22Rv1 (cell line): Measurements from ENCODE around the gene SUSD3.

Source experiments
- CTCF ChIP-seq: fragments of 450-650 bp; IDR thresholded peaks from 2 replicates; pipeline ENCODE4 v1.5.1; 2017; ENCODE audit warnings: mild to moderate bottlenecking
- ZFX ChIP-seq: fragments of 450-650 bp; IDR thresholded peaks from 2 replicates; pipeline ENCODE4 v1.6.1; 2017; ENCODE audit warnings: antibody characterized with exemption, borderline replicate concordance

GRCh38 chr9:93095205-93096130 is 37.0 kb downstream of the SUSD3 start:
- TF ChIP-seq CTCF (no peak), ZFX (no peak)
